AG08395 (cell line): Measurements from ENCODE around the gene ABCA7.

Source experiments
- DNase-seq: peaks from one replicate; pipeline ENCODE4 v3.0.0; 2012; ENCODE audit warnings: mixed read lengths, low spot score

ABCA7 gene

GRCh38 chr19:1040476-1041271 is 767 bp downstream of the ABCA7 start:
- peak; percentile 100 for DNase-seq

- DNase-seq = no peak
These were observed 1.4 kb downstream of the ABCA7 start for GRCh38 chr19:1041272-1041834.

GRCh38 chr19:1041835-1042685 is 2.2 kb downstream of the ABCA7 start:
- no peak for DNase-seq

- no peak for DNase-seq
These were observed 3.0 kb downstream of the ABCA7 start for GRCh38 chr19:1042689-1043511.

- DNase-seq = no peak
These were observed 5.3 kb downstream of the ABCA7 start for GRCh38 chr19:1045247-1045603.

GRCh38 chr19:1046117-1046626 is 6.3 kb downstream of the ABCA7 start:
- no peak for DNase-seq

- DNase-seq = no peak
These were observed 7.2 kb downstream of the ABCA7 start for GRCh38 chr19:1046836-1047695.

- no peak for DNase-seq
These were observed 7.8 kb downstream of the ABCA7 start for GRCh38 chr19:1047696-1048147.

GRCh38 chr19:1049106-1049505 is 9.2 kb downstream of the ABCA7 start:
- DNase-seq = no peak

- no peak for DNase-seq
These were observed 9.9 kb downstream of the ABCA7 start for GRCh38 chr19:1049800-1050199.

GRCh38 chr19:1050989-1051788 is 11.3 kb downstream of the ABCA7 start:
- DNase-seq = no peak

- no peak for DNase-seq
These were observed 11.9 kb downstream of the ABCA7 start for GRCh38 chr19:1051791-1052190.

- DNase-seq = no peak
These were observed 12.6 kb downstream of the ABCA7 start for GRCh38 chr19:1052349-1052975.

GRCh38 chr19:1053176-1054101 is 13.5 kb downstream of the ABCA7 start:
- DNase-seq = no peak

GRCh38 chr19:1054102-1055027 is 14.5 kb downstream of the ABCA7 start:
- no peak for DNase-seq

GRCh38 chr19:1055028-1055425 is 15.1 kb downstream of the ABCA7 start:
- no peak for DNase-seq
